Measurements from ENCODE around the gene NEGR1.

- TF ChIP-seq POLR2A (IDR thresholded peaks at IDR 0.05) (no peak), CTCF (IDR thresholded peaks at IDR 0.05) (no peak)
Observed at GRCh38 chr1:72122099-72122880, 160.0 kb downstream of the NEGR1 start.

Measured in thyroid gland (tissue), 4 donors.